HL-60 (cell line): ENCODE measurements around the gene RNF169.
A peak's percentile ranks its signal among the peaks of the same experiment; 100 is the strongest.

Experiments
- DNase-seq, 2 experiments: peaks; one replicate each; pipeline ENCODE4 v3.0.0-alpha.2; 2010 to 2020; ENCODE audit warnings: low read depth in 1 of 2, low spot score in 1 of 2
- H3K27ac ChIP-seq: fragments of 250-450 bp; sonication (Bioruptor Pico); replicated peaks from 2 replicates; pipeline ENCODE4 v1.5.1; 2020; ENCODE audit warnings: mild to moderate bottlenecking, moderate library complexity
- H3K27me3 ChIP-seq: fragments of 250-450 bp; sonication (Bioruptor Pico); 2 replicates; pipeline ENCODE4 v1.5.1; 2021; ENCODE audit warnings: mild to moderate bottlenecking, moderate library complexity; ENCODE audit not compliant: insufficient read depth, poor library complexity, severe bottlenecking
- H3K4me3 ChIP-seq: replicated peaks from 2 replicates; pipeline ENCODE4 v1.5.1; 2011; ENCODE audit warnings: mild to moderate bottlenecking, control low read depth, low read length; ENCODE audit not compliant: insufficient read depth
- CTCF ChIP-seq: IDR thresholded peaks from one replicate; pipeline ENCODE4 v1.5.1; 2011; ENCODE audit warnings: low read length, control low read depth, inconsistent platforms; ENCODE audit not compliant: insufficient read depth
- GABPA ChIP-seq: IDR thresholded peaks from 2 replicates; pipeline ENCODE4 v1.6.1; 2012; ENCODE audit warnings: low read depth
- POLR2AphosphoS5 ChIP-seq: IDR thresholded peaks from 2 replicates; pipeline ENCODE4 v1.6.1; 2012; ENCODE audit warnings: low read depth
- REST ChIP-seq: IDR thresholded peaks from 2 replicates; pipeline ENCODE4 v1.6.1; 2012; ENCODE audit warnings: low read depth; ENCODE audit not compliant: insufficient replicate concordance
- SPI1 ChIP-seq: IDR thresholded peaks from 2 replicates; pipeline ENCODE4 v1.6.1; 2012; ENCODE audit warnings: low read depth, mild to moderate bottlenecking, borderline replicate concordance

The RNF169 gene

GRCh38 chr11:74863410-74863809 is 114.8 kb downstream of the RNF169 start:
- no peak overlapping the region for H3K27ac ChIP-seq
- H3K27me3 ChIP-seq = no peaks in the 10 kb centered on the region
- TF ChIP-seq SPI1 (no peak), REST (no peak), GABPA (no peak), CTCF (no peak), POLR2AphosphoS5 (no peak)
- no peak overlapping the region for H3K4me3 ChIP-seq
- DNase-seq = no peak

- TF ChIP-seq GABPA (no peak), CTCF (no peak), REST (no peak)
- no peak for DNase-seq
- no peaks in the 10 kb centered on the region for H3K27me3 ChIP-seq
- no peak overlapping the region for H3K4me3 ChIP-seq
- no peak overlapping the region for H3K27ac ChIP-seq
Observed at GRCh38 chr11:74866557-74866956, 117.9 kb downstream of the RNF169 start.

GRCh38 chr11:74870485-74870884 is 121.8 kb downstream of the RNF169 start:
- Histone ChIP-seq H3K27ac (no peak overlapping the region), H3K27me3 (no peaks in the 10 kb centered on the region), H3K4me3 (no peak overlapping the region)
- peak; percentile 21 to 48 for DNase-seq
- TF ChIP-seq POLR2AphosphoS5 = no peak

DNA sequence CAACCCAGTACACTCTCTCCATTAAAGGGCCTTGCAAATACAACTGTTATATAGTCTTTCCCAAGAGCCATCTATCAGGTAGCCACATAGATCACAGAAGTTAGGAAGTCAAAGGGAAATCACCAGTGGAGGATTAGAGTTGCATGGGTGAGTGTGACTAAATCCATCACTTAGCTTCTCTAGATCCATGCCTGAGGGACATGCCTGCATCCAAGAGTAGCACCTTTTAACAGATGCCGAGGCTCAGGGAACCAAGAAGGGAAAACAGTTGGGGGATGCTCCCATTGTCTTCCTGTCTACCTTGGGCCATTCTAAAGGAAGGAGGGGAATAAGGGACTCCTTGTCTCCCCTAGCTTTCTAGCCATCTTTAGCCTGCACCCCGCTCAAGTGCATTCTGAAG is 122.4 kb downstream of the RNF169 start:
- TF ChIP-seq POLR2AphosphoS5 (no peak), SPI1 (no peak), CTCF (no peak), REST (no peak), GABPA (no peak)
- DNase-seq = no peak
- Histone ChIP-seq H3K27me3 (no peaks in the 10 kb centered on the region), H3K4me3 (no peak overlapping the region), H3K27ac (no peak overlapping the region)
